Loucy (cell line): Measurements from ENCODE around the gene ZFR.

Experiments
- H2AFZ ChIP-seq: fragments of 200-600 bp; sonication (generic); 2 replicates; pipeline ENCODE4 v1.6.0; 2016; ENCODE audit warnings: antibody characterized with exemption, mild to moderate bottlenecking, low read length, moderate library complexity
- H3F3A ChIP-seq: fragments of 200-600 bp; 2 replicates; pipeline ENCODE4 v1.6.0; 2016; ENCODE audit warnings: antibody characterized with exemption, low read depth, mild to moderate bottlenecking
- H3K27me3 ChIP-seq: fragments of 200-600 bp; sonication (generic); 2 replicates; pipeline ENCODE4 v1.6.1; 2014; ENCODE audit warnings: low read length, mild to moderate bottlenecking; ENCODE audit not compliant: insufficient read depth, poor library complexity, severe bottlenecking
- H3K36me3 ChIP-seq: fragments of 200-600 bp; sonication (generic); 2 replicates; pipeline ENCODE4 v1.6.1; 2016; ENCODE audit warnings: low read length; ENCODE audit not compliant: insufficient read depth
- H3K4me1 ChIP-seq: fragments of 200-600 bp; sonication (generic); 2 replicates; pipeline ENCODE4 v1.5.1; 2014; ENCODE audit warnings: low read length, mild to moderate bottlenecking; ENCODE audit not compliant: insufficient read depth, poor library complexity, severe bottlenecking
- H3K4me2 ChIP-seq: fragments of 200-600 bp; sonication (generic); 2 replicates; pipeline ENCODE4 v1.6.0; 2014; ENCODE audit warnings: antibody characterized with exemption, low read length, low read depth, mild to moderate bottlenecking; ENCODE audit not compliant: poor library complexity, severe bottlenecking
- H3K4me3 ChIP-seq: fragments of 200-600 bp; sonication (generic); 2 replicates; pipeline ENCODE4 v1.5.1; 2014; ENCODE audit warnings: low read length, mild to moderate bottlenecking, mixed read lengths; ENCODE audit not compliant: poor library complexity, severe bottlenecking
- H3K79me2 ChIP-seq: fragments of 200-600 bp; sonication (generic); 2 replicates; pipeline ENCODE4 v1.6.1; 2014; ENCODE audit warnings: low read length; ENCODE audit not compliant: insufficient read depth
- H3K9ac ChIP-seq: fragments of 200-600 bp; sonication (generic); 2 replicates; pipeline ENCODE4 v1.6.0; 2014; ENCODE audit warnings: mild to moderate bottlenecking, low read depth, low read length, moderate library complexity; ENCODE audit not compliant: poor library complexity, severe bottlenecking
- H3K9me2 ChIP-seq: fragments of 200-600 bp; sonication (generic); replicated peaks from 2 replicates; pipeline ENCODE4 v1.6.1; 2016; ENCODE audit warnings: low read depth, low read length, mixed read lengths
- H3K9me3 ChIP-seq: fragments of 200-600 bp; sonication (generic); 2 replicates; pipeline ENCODE4 v1.6.1; 2014; ENCODE audit warnings: mild to moderate bottlenecking, antibody characterized with exemption, low read length, low read depth; ENCODE audit not compliant: insufficient read depth
- H4K20me1 ChIP-seq: fragments of 200-600 bp; sonication (generic); 2 replicates; pipeline ENCODE4 v1.6.0; 2014; ENCODE audit warnings: antibody characterized with exemption, low read length, mild to moderate bottlenecking; ENCODE audit not compliant: insufficient read depth, poor library complexity, severe bottlenecking
- CTCF ChIP-seq: fragments of 200-600 bp; sonication (generic); conservative IDR thresholded peaks from 2 replicates; pipeline ENCODE4 v1.5.1; 2014; ENCODE audit warnings: mild to moderate bottlenecking, antibody characterized with exemption, low read length
- EZH2phosphoT487 ChIP-seq: fragments of 200-600 bp; IDR thresholded peaks from 2 replicates; pipeline ENCODE4 v1.6.1; 2018; ENCODE audit warnings: antibody characterized with exemption, mild to moderate bottlenecking, moderate library complexity, borderline replicate concordance

Gene ZFR

GRCh38 chr5:32332361-32332760 lies 112.2 kb downstream of the ZFR start:
- H3K36me3 ChIP-seq = no peaks in the 10 kb centered on the region

GRCh38 chr5:32331935-32332274 lies 112.6 kb downstream of the ZFR start:
- Histone ChIP-seq H3K4me3 (no peak overlapping the region), H3K4me1 (no peaks in the 10 kb centered on the region), H3K9me2 (no peaks in the 10 kb centered on the region), H3K4me2 (no peak overlapping the region), H3K27me3 (no peaks in the 10 kb centered on the region), H3F3A (no peaks in the 10 kb centered on the region), H4K20me1 (no peaks in the 10 kb centered on the region), H3K9ac (no peak overlapping the region), H2AFZ (no peak overlapping the region), H3K9me3 (no peaks in the 10 kb centered on the region), H3K79me2 (no peaks in the 10 kb centered on the region), H3K36me3 (no peaks in the 10 kb centered on the region)
- no peak for TF ChIP-seq CTCF

More at GRCh38 chr5:32332361-32332760, 112.2 kb downstream of the ZFR start:
- Histone ChIP-seq H3K4me3 (no peak overlapping the region), H3F3A (no peaks in the 10 kb centered on the region), H3K4me2 (no peak overlapping the region), H3K79me2 (no peaks in the 10 kb centered on the region), H3K9ac (no peak overlapping the region), H4K20me1 (no peaks in the 10 kb centered on the region), H3K9me3 (no peaks in the 10 kb centered on the region), H2AFZ (no peak overlapping the region), H3K4me1 (no peaks in the 10 kb centered on the region), H3K27me3 (no peaks in the 10 kb centered on the region), H3K9me2 (no peaks in the 10 kb centered on the region)
- TF ChIP-seq CTCF (no peak), EZH2phosphoT487 (no peak)

GRCh38 chr5:32331217-32331934 lies 113.2 kb downstream of the ZFR start:
- Histone ChIP-seq H3K9me2 (no peaks in the 10 kb centered on the region), H3K4me1 (no peaks in the 10 kb centered on the region), H2AFZ (no peak overlapping the region), H3F3A (no peaks in the 10 kb centered on the region), H3K9me3 (no peaks in the 10 kb centered on the region), H3K27me3 (no peaks in the 10 kb centered on the region), H3K4me3 (no peak overlapping the region), H3K36me3 (no peaks in the 10 kb centered on the region), H4K20me1 (no peaks in the 10 kb centered on the region), H3K9ac (no peak overlapping the region), H3K4me2 (no peak overlapping the region), H3K79me2 (no peaks in the 10 kb centered on the region)
- TF ChIP-seq EZH2phosphoT487 (no peak), CTCF (no peak)
